ENCODE measurements around the gene EFNA5. TPM values are rescaled to one million over a fixed set of nuclear protein-coding genes. Genes with fewer than 3 reads are reported as not detected.
A peak's percentile ranks its signal among the peaks of the same experiment; 100 is the strongest.

EFNA5 gene
- total and polyA plus RNA-seq, 2 experiments from 2014 or later = 7.5 to 10.1 TPM

DNA sequence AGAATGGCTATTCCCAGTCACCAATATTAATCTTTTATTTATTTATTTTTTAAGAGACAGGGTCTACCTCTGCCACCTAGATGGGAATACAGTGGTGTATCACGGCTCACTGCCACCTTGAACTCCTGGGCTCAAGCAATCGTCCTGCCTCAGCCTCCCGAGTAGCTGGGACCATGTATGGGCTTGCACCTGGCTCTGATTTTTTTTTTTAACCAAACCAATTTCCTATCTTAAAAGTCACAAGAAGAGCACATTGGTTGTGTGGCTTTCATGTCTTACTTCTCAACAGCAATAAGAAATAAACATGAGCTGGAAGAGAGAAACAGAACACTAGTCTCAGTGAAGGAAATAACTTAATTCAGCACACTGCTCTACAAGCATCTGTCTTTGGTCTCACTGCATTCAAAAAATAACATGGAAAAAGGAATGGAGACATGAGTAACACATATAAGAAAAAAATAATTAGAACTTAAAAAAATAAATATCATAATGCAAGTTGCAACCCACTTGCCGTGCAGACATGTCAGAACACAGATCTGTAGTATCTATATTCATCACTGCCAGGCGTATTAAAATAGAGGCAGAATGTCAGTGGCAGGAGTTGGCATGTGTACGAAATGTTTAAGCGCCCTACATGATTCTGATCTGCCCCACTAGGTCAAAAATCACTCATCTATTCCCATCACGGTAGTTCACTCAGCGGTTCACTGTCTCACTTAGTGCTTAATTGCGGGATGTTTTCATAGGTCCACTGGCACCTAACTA, 66.4 kb downstream of the EFNA5 start:
- H3F3A ChIP-seq (replicated peaks; ENCODE audit: low read depth) = no peaks in the 10 kb centered on the region
- ATAC-seq = no peak
- H3K79me2 ChIP-seq (replicated peaks; ENCODE audit: insufficient read depth) = peaks cover 18% of the 10 kb centered on the region
- H3K4me1 ChIP-seq (ENCODE audit: insufficient read depth) = peaks cover 39% of the 10 kb centered on the region
- no peak for TF ChIP-seq POLR2AphosphoS5 (IDR thresholded peaks at IDR 0.05; ENCODE audit: low read depth)
- no peak for TF ChIP-seq ZNF331 (CRISPR knock-in tag; IDR thresholded peaks at IDR 0.05; ENCODE audit: low read depth)
- TF ChIP-seq STAT1 (IDR thresholded peaks at IDR 0.05; ENCODE audit: unreplicated experiment) = no peak
- no peak for TF ChIP-seq EZH2 (IDR thresholded peaks at IDR 0.05; ENCODE audit: low read depth, unreplicated experiment)
- H2AFZ ChIP-seq = no peak overlapping the region
- no peak overlapping the region for H3K27ac Mint-ChIP-seq
- H3K36me3 ChIP-seq (ENCODE audit: insufficient read depth) = no peaks in the 10 kb centered on the region
- no peaks in the 10 kb centered on the region for H3K9me3 Mint-ChIP-seq
- no peaks in the 10 kb centered on the region for H3K27me3 ChIP-seq (ENCODE audit: insufficient read depth)
- peaks cover 2% of the 10 kb centered on the region for H3K27me3 Mint-ChIP-seq (ENCODE audit: insufficient read depth, low read depth, poor library complexity)
- no peaks in the 10 kb centered on the region for H4K20me1 ChIP-seq (replicated peaks; ENCODE audit: insufficient read depth)
- H3K27ac ChIP-seq (ENCODE audit: low read depth) = no peak overlapping the region
- DNase-seq (ENCODE audit: low spot score) = no peak
- H3K4me1 Mint-ChIP-seq = peaks cover 55% of the 10 kb centered on the region
- H3K4me3 Mint-ChIP-seq = no peak overlapping the region
- H3K4me2 ChIP-seq = 0 out of 2 replicates have a peak overlapping the region, but pooled peaks have one; percentile 34
- H3K36me3 Mint-ChIP-seq (ENCODE audit: low read depth) = no peaks in the 10 kb centered on the region
- H3K4me3 ChIP-seq = no peak overlapping the region
- H3K9me2 ChIP-seq (ENCODE audit: insufficient read depth) = no peaks in the 10 kb centered on the region

DNA sequence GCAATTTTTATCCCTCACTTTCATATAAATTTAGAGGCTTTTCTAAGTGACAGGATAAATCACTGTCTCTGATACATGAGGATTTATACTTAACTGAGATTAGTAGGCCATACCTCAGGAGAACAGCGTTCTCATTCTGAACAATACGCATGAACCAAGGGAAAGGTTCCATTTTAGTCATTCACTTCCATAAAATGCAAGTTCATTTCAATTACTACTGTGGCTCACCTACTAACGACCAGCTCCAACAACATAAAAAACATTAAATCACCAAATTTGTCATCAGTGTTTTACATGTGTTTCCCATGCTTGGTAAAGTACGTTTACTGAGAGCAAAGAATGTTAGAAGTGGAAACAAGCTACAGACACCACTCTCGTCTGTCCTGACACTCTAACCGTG, 67.4 kb downstream of the EFNA5 start:
- H3K9me3 Mint-ChIP-seq = no peaks in the 10 kb centered on the region
- no peak overlapping the region for H2AFZ ChIP-seq
- no peaks in the 10 kb centered on the region for H3K36me3 Mint-ChIP-seq (ENCODE audit: low read depth)
- H4K20me1 ChIP-seq (replicated peaks; ENCODE audit: insufficient read depth) = no peaks in the 10 kb centered on the region
- H3K4me1 Mint-ChIP-seq = peaks cover 51% of the 10 kb centered on the region
- H3K4me1 ChIP-seq (ENCODE audit: insufficient read depth) = peaks cover 39% of the 10 kb centered on the region
- no peaks in the 10 kb centered on the region for H3K36me3 ChIP-seq (ENCODE audit: insufficient read depth)
- H3K27me3 ChIP-seq (ENCODE audit: insufficient read depth) = no peaks in the 10 kb centered on the region
- no peak overlapping the region for H3K4me2 ChIP-seq
- peaks cover 2% of the 10 kb centered on the region for H3K27me3 Mint-ChIP-seq (ENCODE audit: insufficient read depth, low read depth, poor library complexity)
- H3K4me3 Mint-ChIP-seq = no peak overlapping the region
- no peaks in the 10 kb centered on the region for H3K9me2 ChIP-seq (ENCODE audit: insufficient read depth)
- H3K27ac Mint-ChIP-seq = no peak overlapping the region
- H3K79me2 ChIP-seq (replicated peaks; ENCODE audit: insufficient read depth) = peaks cover 14% of the 10 kb centered on the region
- DNase-seq (ENCODE audit: low spot score) (no peak), ATAC-seq (no peak)
- no peak overlapping the region for H3K4me3 ChIP-seq
- no peak overlapping the region for H3K27ac ChIP-seq (ENCODE audit: low read depth)
- H3F3A ChIP-seq (replicated peaks; ENCODE audit: low read depth) = no peaks in the 10 kb centered on the region
- TF ChIP-seq ZNF114 (CRISPR knock-in tag; IDR thresholded peaks at IDR 0.05) (no peak), EZH2phosphoT487 (IDR thresholded peaks at IDR 0.05; ENCODE audit: unreplicated experiment) (no peak), JUNB (IDR thresholded peaks at IDR 0.05; ENCODE audit: unreplicated experiment) (no peak), STAT1 (IDR thresholded peaks at IDR 0.05; ENCODE audit: unreplicated experiment) (no peak), CREB1 (CRISPR knock-in tag; IDR thresholded peaks at IDR 0.05; ENCODE audit: low read depth) (no peak)
- TF ChIP-seq, protein P1, sequence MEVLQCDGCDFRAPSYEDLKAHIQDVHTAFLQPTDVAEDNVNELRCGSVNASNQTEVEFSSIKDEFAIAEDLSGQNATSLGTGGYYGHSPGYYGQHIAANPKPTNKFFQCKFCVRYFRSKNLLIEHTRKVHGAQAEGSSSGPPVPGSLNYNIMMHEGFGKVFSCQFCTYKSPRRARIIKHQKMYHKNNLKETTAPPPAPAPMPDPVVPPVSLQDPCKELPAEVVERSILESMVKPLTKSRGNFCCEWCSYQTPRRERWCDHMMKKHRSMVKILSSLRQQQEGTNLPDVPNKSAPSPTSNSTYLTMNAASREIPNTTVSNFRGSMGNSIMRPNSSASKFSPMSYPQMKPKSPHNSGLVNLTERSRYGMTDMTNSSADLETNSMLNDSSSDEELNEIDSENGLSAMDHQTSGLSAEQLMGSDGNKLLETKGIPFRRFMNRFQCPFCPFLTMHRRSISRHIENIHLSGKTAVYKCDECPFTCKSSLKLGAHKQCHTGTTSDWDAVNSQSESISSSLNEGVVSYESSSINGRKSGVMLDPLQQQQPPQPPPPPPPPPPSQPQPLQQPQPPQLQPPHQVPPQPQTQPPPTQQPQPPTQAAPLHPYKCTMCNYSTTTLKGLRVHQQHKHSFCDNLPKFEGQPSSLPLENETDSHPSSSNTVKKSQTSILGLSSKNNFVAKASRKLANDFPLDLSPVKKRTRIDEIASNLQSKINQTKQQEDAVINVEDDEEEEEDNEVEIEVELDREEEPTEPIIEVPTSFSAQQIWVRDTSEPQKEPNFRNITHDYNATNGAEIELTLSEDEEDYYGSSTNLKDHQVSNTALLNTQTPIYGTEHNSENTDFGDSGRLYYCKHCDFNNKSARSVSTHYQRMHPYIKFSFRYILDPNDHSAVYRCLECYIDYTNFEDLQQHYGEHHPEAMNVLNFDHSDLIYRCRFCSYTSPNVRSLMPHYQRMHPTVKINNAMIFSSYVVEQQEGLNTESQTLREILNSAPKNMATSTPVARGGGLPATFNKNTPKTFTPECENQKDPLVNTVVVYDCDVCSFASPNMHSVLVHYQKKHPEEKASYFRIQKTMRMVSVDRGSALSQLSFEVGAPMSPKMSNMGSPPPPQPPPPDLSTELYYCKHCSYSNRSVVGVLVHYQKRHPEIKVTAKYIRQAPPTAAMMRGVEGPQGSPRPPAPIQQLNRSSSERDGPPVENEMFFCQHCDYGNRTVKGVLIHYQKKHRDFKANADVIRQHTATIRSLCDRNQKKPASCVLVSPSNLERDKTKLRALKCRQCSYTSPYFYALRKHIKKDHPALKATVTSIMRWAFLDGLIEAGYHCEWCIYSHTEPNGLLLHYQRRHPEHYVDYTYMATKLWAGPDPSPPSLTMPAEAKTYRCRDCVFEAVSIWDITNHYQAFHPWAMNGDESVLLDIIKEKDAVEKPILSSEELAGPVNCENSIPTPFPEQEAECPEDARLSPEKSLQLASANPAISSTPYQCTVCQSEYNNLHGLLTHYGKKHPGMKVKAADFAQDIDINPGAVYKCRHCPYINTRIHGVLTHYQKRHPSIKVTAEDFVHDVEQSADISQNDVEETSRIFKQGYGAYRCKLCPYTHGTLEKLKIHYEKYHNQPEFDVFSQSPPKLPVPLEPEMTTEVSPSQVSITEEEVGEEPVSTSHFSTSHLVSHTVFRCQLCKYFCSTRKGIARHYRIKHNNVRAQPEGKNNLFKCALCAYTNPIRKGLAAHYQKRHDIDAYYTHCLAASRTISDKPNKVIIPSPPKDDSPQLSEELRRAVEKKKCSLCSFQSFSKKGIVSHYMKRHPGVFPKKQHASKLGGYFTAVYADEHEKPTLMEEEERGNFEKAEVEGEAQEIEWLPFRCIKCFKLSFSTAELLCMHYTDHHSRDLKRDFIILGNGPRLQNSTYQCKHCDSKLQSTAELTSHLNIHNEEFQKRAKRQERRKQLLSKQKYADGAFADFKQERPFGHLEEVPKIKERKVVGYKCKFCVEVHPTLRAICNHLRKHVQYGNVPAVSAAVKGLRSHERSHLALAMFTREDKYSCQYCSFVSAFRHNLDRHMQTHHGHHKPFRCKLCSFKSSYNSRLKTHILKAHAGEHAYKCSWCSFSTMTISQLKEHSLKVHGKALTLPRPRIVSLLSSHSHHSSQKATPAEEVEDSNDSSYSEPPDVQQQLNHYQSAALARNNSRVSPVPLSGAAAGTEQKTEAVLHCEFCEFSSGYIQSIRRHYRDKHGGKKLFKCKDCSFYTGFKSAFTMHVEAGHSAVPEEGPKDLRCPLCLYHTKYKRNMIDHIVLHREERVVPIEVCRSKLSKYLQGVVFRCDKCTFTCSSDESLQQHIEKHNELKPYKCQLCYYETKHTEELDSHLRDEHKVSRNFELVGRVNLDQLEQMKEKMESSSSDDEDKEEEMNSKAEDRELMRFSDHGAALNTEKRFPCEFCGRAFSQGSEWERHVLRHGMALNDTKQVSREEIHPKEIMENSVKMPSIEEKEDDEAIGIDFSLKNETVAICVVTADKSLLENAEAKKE (CRISPR knock-in tag; IDR thresholded peaks at IDR 0.05) = no peak
- TF ChIP-seq, protein P2, sequence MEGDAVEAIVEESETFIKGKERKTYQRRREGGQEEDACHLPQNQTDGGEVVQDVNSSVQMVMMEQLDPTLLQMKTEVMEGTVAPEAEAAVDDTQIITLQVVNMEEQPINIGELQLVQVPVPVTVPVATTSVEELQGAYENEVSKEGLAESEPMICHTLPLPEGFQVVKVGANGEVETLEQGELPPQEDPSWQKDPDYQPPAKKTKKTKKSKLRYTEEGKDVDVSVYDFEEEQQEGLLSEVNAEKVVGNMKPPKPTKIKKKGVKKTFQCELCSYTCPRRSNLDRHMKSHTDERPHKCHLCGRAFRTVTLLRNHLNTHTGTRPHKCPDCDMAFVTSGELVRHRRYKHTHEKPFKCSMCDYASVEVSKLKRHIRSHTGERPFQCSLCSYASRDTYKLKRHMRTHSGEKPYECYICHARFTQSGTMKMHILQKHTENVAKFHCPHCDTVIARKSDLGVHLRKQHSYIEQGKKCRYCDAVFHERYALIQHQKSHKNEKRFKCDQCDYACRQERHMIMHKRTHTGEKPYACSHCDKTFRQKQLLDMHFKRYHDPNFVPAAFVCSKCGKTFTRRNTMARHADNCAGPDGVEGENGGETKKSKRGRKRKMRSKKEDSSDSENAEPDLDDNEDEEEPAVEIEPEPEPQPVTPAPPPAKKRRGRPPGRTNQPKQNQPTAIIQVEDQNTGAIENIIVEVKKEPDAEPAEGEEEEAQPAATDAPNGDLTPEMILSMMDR (conservative IDR thresholded peaks at IDR 0.05; ENCODE audit: low read depth in 2 of 2) = no peak
